Upper lobe of right lung (tissue), 1 donor: Measurements from ENCODE around the gene SCEL. TPM values are rescaled to one million over a fixed set of nuclear protein-coding genes. Genes with fewer than 3 reads are reported as not detected.

ENCODE experiments used
- ATAC-seq: fragments of 200-7000 bp; cut with Tn5 transposase; one replicate; pipeline ENCODE4 v1.9.1; 2020; ENCODE audit warnings: mild to moderate bottlenecking, moderate library complexity
- DNase-seq: peaks from one replicate; pipeline ENCODE4 v3.0.0-alpha.2; 2020
- H3K27ac ChIP-seq: fragments of 200-600 bp; one replicate; pipeline ENCODE4 v1.8.0; 2022
- H3K27me3 ChIP-seq: fragments of 200-600 bp; one replicate; pipeline ENCODE4 v1.8.0; 2022; ENCODE audit warnings: mild to moderate bottlenecking
- H3K36me3 ChIP-seq: fragments of 200-600 bp; one replicate; pipeline ENCODE4 v1.8.0; 2022
- H3K4me1 ChIP-seq: fragments of 200-600 bp; one replicate; pipeline ENCODE4 v1.8.0; 2022
- H3K4me3 ChIP-seq: fragments of 200-600 bp; one replicate; pipeline ENCODE4 v1.8.0; 2022; ENCODE audit warnings: mild to moderate bottlenecking
- H3K9me3 ChIP-seq: fragments of 200-600 bp; one replicate; pipeline ENCODE4 v1.8.0; 2022
- CTCF ChIP-seq: fragments of 200-600 bp; IDR thresholded peaks from one replicate; pipeline ENCODE4 v1.8.0; 2022; ENCODE audit warnings: antibody characterized with exemption
- intact Hi-C: fragments of 100-400 bp; cut with DNase I; formaldehyde crosslinking; loops from one replicate; pipeline ENCODE4 v1.11.0; 2022
- total RNA-seq: library from RNA; stranded (reverse); fragmentation: NEBNext Ultra II Directional; extraction: Animal tissue kit (Norgen Biotek cat#: 25700); gene quantifications from one replicate; pipeline ENCODE4 v1.2.1, GENCODE V29; 2021
- donor health status: DM: no; HTN: yes; CAD: no; lungs with severe emphysema.

Gene SCEL
- total RNA-seq, 1 donor from 2014 or later = 109 TPM

GRCh38 chr13:77558016-77558415 is 22.5 kb downstream of the SCEL start:
- Histone ChIP-seq H3K4me1 (peaks cover 3% of the 10 kb centered on the region), H3K27me3 (no peaks in the 10 kb centered on the region), H3K27ac (no peak overlapping the region), H3K4me3 (no peak overlapping the region), H3K36me3 (no peaks in the 10 kb centered on the region), H3K9me3 (no peaks in the 10 kb centered on the region)
- DNase-seq = no peak
- no peak for TF ChIP-seq CTCF
- no peak for ATAC-seq
- intact Hi-C loops = no loop called here

- no peaks in the 10 kb centered on the region for H3K36me3 ChIP-seq
- intact Hi-C loops = no loop called here
- ATAC-seq (no peak), DNase-seq (no peak)
- H3K4me1 ChIP-seq = no peaks in the 10 kb centered on the region
- no peaks in the 10 kb centered on the region for H3K9me3 ChIP-seq
- H3K27me3 ChIP-seq = no peaks in the 10 kb centered on the region
- no peak for TF ChIP-seq CTCF
- H3K4me3 ChIP-seq = no peak overlapping the region
- H3K27ac ChIP-seq = no peak overlapping the region
Measured at GRCh38 chr13:77563111-77563510, 27.6 kb downstream of the SCEL start.

DNA sequence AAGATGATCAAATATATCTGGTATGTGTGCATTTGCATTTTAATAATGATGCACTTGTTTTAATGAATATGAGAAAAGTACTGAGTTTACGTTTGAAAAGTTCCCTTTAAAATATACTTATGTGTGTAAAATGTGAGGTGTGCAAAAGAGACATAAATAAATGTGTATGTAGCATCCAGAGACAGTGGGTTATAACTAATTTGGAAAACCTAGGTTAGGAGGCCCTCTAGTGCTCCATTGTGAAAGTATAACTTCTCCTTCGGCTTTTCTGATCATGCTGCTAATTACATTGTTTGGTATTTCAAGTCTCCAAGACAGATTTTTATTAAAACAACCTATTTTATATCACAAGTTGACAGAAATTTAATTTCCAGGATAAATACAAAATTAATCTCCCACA is 30.1 kb downstream of the SCEL start:
- Histone ChIP-seq H3K36me3 (no peaks in the 10 kb centered on the region), H3K4me3 (no peak overlapping the region), H3K9me3 (no peaks in the 10 kb centered on the region), H3K27ac (no peak overlapping the region), H3K4me1 (no peaks in the 10 kb centered on the region), H3K27me3 (no peaks in the 10 kb centered on the region)
- ATAC-seq = peak; percentile 66
- intact Hi-C loops = no loop called here
- DNase-seq = no peak
- TF ChIP-seq CTCF = peak; percentile 48

GRCh38 chr13:77571956-77572355 is 36.5 kb downstream of the SCEL start:
- DNase-seq (no peak), ATAC-seq (no peak)
- no peak overlapping the region for H3K4me3 ChIP-seq
- H3K27ac ChIP-seq = no peak overlapping the region
- no peak for TF ChIP-seq CTCF
- H3K36me3 ChIP-seq = no peaks in the 10 kb centered on the region
- peaks cover 4% of the 10 kb centered on the region for H3K27me3 ChIP-seq
- no peaks in the 10 kb centered on the region for H3K4me1 ChIP-seq
- H3K9me3 ChIP-seq = no peaks in the 10 kb centered on the region
- intact Hi-C loops = no loop called here

DNA sequence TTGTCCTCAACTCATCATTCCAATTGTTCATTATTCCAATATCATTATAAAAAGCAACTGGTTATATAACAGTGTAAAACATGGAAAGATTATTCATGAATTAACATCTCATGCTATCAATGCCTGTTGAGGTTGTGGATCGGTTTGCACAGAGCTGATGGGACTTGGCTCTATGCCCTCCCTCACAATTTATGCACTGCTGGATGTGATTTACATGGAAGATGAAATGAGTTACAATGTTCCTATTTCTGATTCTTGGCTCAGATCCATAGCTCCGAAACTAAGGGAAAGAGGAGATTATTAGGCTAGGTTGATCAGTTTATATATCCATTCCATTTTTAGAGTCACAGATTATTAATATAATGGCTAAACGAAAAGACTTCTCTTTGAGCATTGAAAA is 38.6 kb downstream of the SCEL start:
- no peaks in the 10 kb centered on the region for H3K36me3 ChIP-seq
- no peak overlapping the region for H3K27ac ChIP-seq
- no peaks in the 10 kb centered on the region for H3K4me1 ChIP-seq
- no peaks in the 10 kb centered on the region for H3K9me3 ChIP-seq
- peaks cover 4% of the 10 kb centered on the region for H3K27me3 ChIP-seq
- ATAC-seq = no peak
- DNase-seq = no peak
- no peak overlapping the region for H3K4me3 ChIP-seq
- intact Hi-C loops = no loop called here
- no peak for TF ChIP-seq CTCF

DNA sequence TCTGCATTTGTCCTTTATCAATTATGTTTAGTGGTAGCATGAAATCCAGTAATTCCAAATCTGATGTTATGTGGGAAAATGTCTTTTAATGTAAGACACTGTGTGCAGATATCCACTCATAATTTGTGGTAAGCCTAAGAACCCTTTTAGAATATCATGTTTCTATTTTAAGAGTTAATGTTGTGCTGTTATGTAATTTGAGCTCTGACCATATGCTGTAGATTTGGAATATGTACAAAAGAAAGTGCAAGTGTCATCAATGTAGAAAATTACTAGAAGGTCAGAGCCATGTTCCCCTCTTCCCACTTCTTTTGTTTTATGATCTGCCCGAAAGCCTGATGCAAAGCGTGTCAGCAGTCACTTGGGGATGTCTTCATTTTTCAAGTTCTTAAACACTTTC is 44.5 kb downstream of the SCEL start:
- Histone ChIP-seq H3K4me1 (no peaks in the 10 kb centered on the region), H3K27ac (no peak overlapping the region), H3K9me3 (no peaks in the 10 kb centered on the region), H3K27me3 (no peaks in the 10 kb centered on the region), H3K36me3 (no peaks in the 10 kb centered on the region), H3K4me3 (no peak overlapping the region)
- no peak for DNase-seq
- intact Hi-C loops = no loop called here
- no peak for ATAC-seq
- no peak for TF ChIP-seq CTCF
